ENCODE data around the gene RNF26.
"Not testable (repeated sequence)": the region's sequence is repeated elsewhere in the genome, so short reads cannot be mapped to it uniquely, and the experiment has no call there.

Gene RNF26

GRCh38 chr11:119371778-119372182 lies 37.5 kb downstream of the RNF26 start:
- DNase-seq, result peak; percentile 72

- DNase-seq, result peak; percentile 41
Measured at GRCh38 chr11:119372260-119373058, 38.1 kb downstream of the RNF26 start.

GRCh38 chr11:119373059-119373920 lies 39.0 kb downstream of the RNF26 start:
- no peak for DNase-seq

- DNase-seq, result peak; percentile 47
Measured at GRCh38 chr11:119373921-119374631, 39.7 kb downstream of the RNF26 start.

GRCh38 chr11:119374632-119375336 lies 40.5 kb downstream of the RNF26 start:
- no peak for DNase-seq

- DNase-seq, result peak; percentile 28
Measured at GRCh38 chr11:119375337-119376196, 41.2 kb downstream of the RNF26 start.

- peak; percentile 55 for DNase-seq
Measured at GRCh38 chr11:119376197-119376847, 42.0 kb downstream of the RNF26 start.

GRCh38 chr11:119377112-119377901 lies 43.0 kb downstream of the RNF26 start:
- DNase-seq, result no peak

GRCh38 chr11:119377961-119378667 lies 43.8 kb downstream of the RNF26 start:
- DNase-seq, result no peak

- DNase-seq, result no peak
Measured at GRCh38 chr11:119378851-119379465, 44.6 kb downstream of the RNF26 start.

GRCh38 chr11:119380160-119380826 lies 46.0 kb downstream of the RNF26 start:
- no peak for DNase-seq

- DNase-seq, result no peak
Measured at GRCh38 chr11:119380827-119381180, 46.5 kb downstream of the RNF26 start.

- peak; percentile 85 for DNase-seq
Measured at GRCh38 chr11:119381181-119381988, 47.1 kb downstream of the RNF26 start, which contains the start of gene USP2. TSS of gene USP2 (minus strand) at chr11:119381690. CDS start at chr11:119373480, 8,210 bp downstream.

GRCh38 chr11:119382101-119382500 lies 47.8 kb downstream of the RNF26 start:
- no peak for DNase-seq

- DNase-seq, result not testable (repeated sequence)
Measured at GRCh38 chr11:119382513-119382912, 48.2 kb downstream of the RNF26 start.

GRCh38 chr11:119384332-119384731 lies 50.0 kb downstream of the RNF26 start:
- DNase-seq, result no peak

Measured in NCI-H2171 treated with DMSO at 0.1 percent for 48 hours (cell line).